Mesendoderm (in vitro differentiated cells): ENCODE results near the gene OR6M1.

Source experiments
- DNase-seq: peaks from one replicate; pipeline ENCODE4 v3.0.0; 2013
- H2AK5ac ChIP-seq: 2 replicates; pipeline ENCODE4 v1.6.1; 2013; ENCODE audit warnings: low read length, inconsistent platforms
- H2BK120ac ChIP-seq: 2 replicates; pipeline ENCODE4 v1.6.1; 2013; ENCODE audit warnings: low read depth, mild to moderate bottlenecking, low read length, moderate library complexity, mixed read lengths
- H2BK15ac ChIP-seq: replicated peaks from 2 replicates; pipeline ENCODE4 v1.6.1; 2013; ENCODE audit warnings: low read depth, mild to moderate bottlenecking, moderate library complexity
- H2BK5ac ChIP-seq: 2 replicates; pipeline ENCODE4 v1.6.1; 2013; ENCODE audit warnings: low read length, inconsistent platforms
- H3K18ac ChIP-seq: 2 replicates; pipeline ENCODE4 v1.6.1; 2013; ENCODE audit warnings: mild to moderate bottlenecking, low read length, mixed read lengths
- H3K23ac ChIP-seq: one replicate; pipeline ENCODE4 v1.6.1; 2013; ENCODE audit warnings: low read length
- H3K27ac ChIP-seq: 2 replicates; pipeline ENCODE4 v1.5.1; 2013; ENCODE audit warnings: low read depth, mild to moderate bottlenecking, inconsistent platforms, low read length, moderate library complexity
- H3K27me3 ChIP-seq: 2 replicates; pipeline ENCODE4 v1.6.1; 2013; ENCODE audit warnings: low read length, control low read depth, mild to moderate bottlenecking, inconsistent platforms; ENCODE audit not compliant: insufficient read depth, poor library complexity
- H3K36me3 ChIP-seq: 2 replicates; pipeline ENCODE4 v1.6.1; 2013; ENCODE audit warnings: low read length, inconsistent platforms; ENCODE audit not compliant: control insufficient read depth, insufficient read depth
- H3K4ac ChIP-seq: one replicate; pipeline ENCODE4 v1.6.1; 2013; ENCODE audit warnings: low read depth, mild to moderate bottlenecking, low read length, moderate library complexity
- H3K4me1 ChIP-seq: 2 replicates; pipeline ENCODE4 v1.6.1; 2013; ENCODE audit warnings: low read depth, low read length, inconsistent platforms; ENCODE audit not compliant: control insufficient read depth
- H3K4me2 ChIP-seq: 2 replicates; pipeline ENCODE4 v1.6.1; 2013; ENCODE audit warnings: low read length
- H3K4me3 ChIP-seq: 2 replicates; pipeline ENCODE4 v1.5.1; 2013; ENCODE audit warnings: mild to moderate bottlenecking, low read length
- H3K56ac ChIP-seq: one replicate; pipeline ENCODE4 v1.6.1; 2013; ENCODE audit warnings: low read length
- H3K79me1 ChIP-seq: 2 replicates; pipeline ENCODE4 v1.6.1; 2013; ENCODE audit warnings: low read length, inconsistent platforms
- H3K79me2 ChIP-seq: 2 replicates; pipeline ENCODE4 v1.6.1; 2013; ENCODE audit warnings: mild to moderate bottlenecking, low read length; ENCODE audit not compliant: control insufficient read depth, insufficient read depth
- H3K9ac ChIP-seq: 2 replicates; pipeline ENCODE4 v1.6.1; 2013; ENCODE audit warnings: low read length, inconsistent platforms
- H4K5ac ChIP-seq: one replicate; pipeline ENCODE4 v1.6.1; 2013; ENCODE audit warnings: low read length
- H4K8ac ChIP-seq: one replicate; pipeline ENCODE4 v1.6.1; 2013; ENCODE audit warnings: low read depth, mild to moderate bottlenecking, control low read depth, low read length, moderate library complexity
- WGBS: extraction: QIAGEN DNeasy Blood & Tissue Kit; methylation state at CpG from one replicate; pipeline ENCODE4 v1.1.7; 2013; ENCODE audit warnings: low lambda C conversion rate, missing lambda C conversion rate; ENCODE audit not compliant: insufficient coverage; ENCODE audit errors: extremely low coverage; 5-methylcytosine and 5-hydroxymethylcytosine counted together

Gene OR6M1

GRCh38 chr11:123815122-123815521 lies 9.0 kb upstream of the OR6M1 start:
- Histone ChIP-seq H2AK5ac (no peak overlapping the region), H3K4me2 (no peak overlapping the region), H3K27ac (no peak overlapping the region), H3K56ac (no peak overlapping the region), H3K4me1 (no peaks in the 10 kb centered on the region), H3K79me2 (no peaks in the 10 kb centered on the region), H3K18ac (no peak overlapping the region), H3K79me1 (no peaks in the 10 kb centered on the region), H3K36me3 (no peaks in the 10 kb centered on the region), H3K9ac (no peak overlapping the region), H3K4me3 (no peak overlapping the region), H2BK5ac (no peak overlapping the region), H3K23ac (no peak overlapping the region), H4K5ac (no peak overlapping the region), H4K8ac (no peak overlapping the region), H2BK15ac (peak overlapping the region; percentile 57), H3K4ac (no peak overlapping the region), H3K27me3 (no peaks in the 10 kb centered on the region), H2BK120ac (no peak overlapping the region)
- WGBS, result no CpG with 5 or more reads among the region's 5 CpGs
- no peak for DNase-seq

GRCh38 chr11:123801765-123802164 lies 4.4 kb downstream of the OR6M1 start:
- H2BK120ac ChIP-seq, result no peak overlapping the region
- no peak overlapping the region for H4K8ac ChIP-seq
- H3K23ac ChIP-seq, result no peak overlapping the region
- no peak overlapping the region for H2AK5ac ChIP-seq
- H2BK15ac ChIP-seq, result no peak overlapping the region
- no peak overlapping the region for H3K9ac ChIP-seq
- H3K79me1 ChIP-seq, result no peaks in the 10 kb centered on the region
- H3K4me3 ChIP-seq, result no peak overlapping the region
- DNase-seq, result no peak
- no CpG with 5 or more reads among the region's 1 CpG for WGBS
- H3K79me2 ChIP-seq, result no peaks in the 10 kb centered on the region
- no peak overlapping the region for H3K56ac ChIP-seq
- no peak overlapping the region for H3K4me2 ChIP-seq
- H3K4ac ChIP-seq, result peak overlapping the region; percentile 16
- no peak overlapping the region for H3K27ac ChIP-seq
- no peaks in the 10 kb centered on the region for H3K27me3 ChIP-seq
- no peak overlapping the region for H4K5ac ChIP-seq
- peaks cover 7% of the 10 kb centered on the region for H3K4me1 ChIP-seq
- no peak overlapping the region for H3K18ac ChIP-seq
- no peak overlapping the region for H2BK5ac ChIP-seq
- no peaks in the 10 kb centered on the region for H3K36me3 ChIP-seq

- H3K79me1 ChIP-seq, result no peaks in the 10 kb centered on the region
- H4K5ac ChIP-seq, result no peak overlapping the region
- H2BK15ac ChIP-seq, result no peak overlapping the region
- H3K4me2 ChIP-seq, result no peak overlapping the region
- peaks cover 7% of the 10 kb centered on the region for H3K4me1 ChIP-seq
- H3K23ac ChIP-seq, result no peak overlapping the region
- no peaks in the 10 kb centered on the region for H3K27me3 ChIP-seq
- H2AK5ac ChIP-seq, result no peak overlapping the region
- no peak overlapping the region for H3K27ac ChIP-seq
- H4K8ac ChIP-seq, result no peak overlapping the region
- H3K4me3 ChIP-seq, result no peak overlapping the region
- no peak overlapping the region for H3K9ac ChIP-seq
- no peak for DNase-seq
- no peak overlapping the region for H2BK5ac ChIP-seq
- no peaks in the 10 kb centered on the region for H3K36me3 ChIP-seq
- no peak overlapping the region for H3K18ac ChIP-seq
- H2BK120ac ChIP-seq, result no peak overlapping the region
- no CpG with 5 or more reads among the region's 3 CpGs for WGBS
- H3K56ac ChIP-seq, result no peak overlapping the region
- no peaks in the 10 kb centered on the region for H3K79me2 ChIP-seq
- no peak overlapping the region for H3K4ac ChIP-seq
Observed at GRCh38 chr11:123800036-123800435, 6.1 kb downstream of the OR6M1 start.

DNA sequence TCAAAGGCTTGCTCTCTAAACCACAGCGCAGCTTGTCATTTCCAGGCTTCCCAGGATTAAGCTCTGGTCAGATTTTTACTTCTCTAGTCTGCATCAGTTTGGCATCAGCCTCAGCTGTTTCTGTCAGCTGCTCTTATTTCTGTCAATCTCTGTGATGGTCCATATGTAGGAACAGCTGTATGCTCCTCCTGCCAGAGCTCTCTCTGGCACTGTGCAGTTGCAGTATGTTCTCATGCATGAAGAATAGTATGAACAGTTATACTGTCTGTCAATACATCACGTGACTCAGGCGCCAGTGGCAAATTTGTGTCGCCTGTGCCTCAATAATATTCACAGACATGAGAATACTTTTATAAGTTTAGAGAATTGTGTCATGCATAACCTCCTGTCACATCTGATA lies 6.7 kb downstream of the OR6M1 start:
- no peak overlapping the region for H4K8ac ChIP-seq
- no peaks in the 10 kb centered on the region for H3K79me1 ChIP-seq
- H2AK5ac ChIP-seq, result no peak overlapping the region
- H3K4me2 ChIP-seq, result no peak overlapping the region
- H3K4me3 ChIP-seq, result no peak overlapping the region
- no peak overlapping the region for H2BK120ac ChIP-seq
- no peaks in the 10 kb centered on the region for H3K36me3 ChIP-seq
- H3K4ac ChIP-seq, result peak overlapping the region; percentile 86
- H3K27ac ChIP-seq, result no peak overlapping the region
- H4K5ac ChIP-seq, result no peak overlapping the region
- no peak overlapping the region for H3K23ac ChIP-seq
- no peak overlapping the region for H3K9ac ChIP-seq
- no peaks in the 10 kb centered on the region for H3K79me2 ChIP-seq
- H3K4me1 ChIP-seq, result peaks cover 7% of the 10 kb centered on the region
- no peaks in the 10 kb centered on the region for H3K27me3 ChIP-seq
- no peak overlapping the region for H3K18ac ChIP-seq
- no peak overlapping the region for H3K56ac ChIP-seq
- no CpG with 5 or more reads among the region's 4 CpGs for WGBS
- no peak overlapping the region for H2BK15ac ChIP-seq
- no peak for DNase-seq
- H2BK5ac ChIP-seq, result no peak overlapping the region

DNA sequence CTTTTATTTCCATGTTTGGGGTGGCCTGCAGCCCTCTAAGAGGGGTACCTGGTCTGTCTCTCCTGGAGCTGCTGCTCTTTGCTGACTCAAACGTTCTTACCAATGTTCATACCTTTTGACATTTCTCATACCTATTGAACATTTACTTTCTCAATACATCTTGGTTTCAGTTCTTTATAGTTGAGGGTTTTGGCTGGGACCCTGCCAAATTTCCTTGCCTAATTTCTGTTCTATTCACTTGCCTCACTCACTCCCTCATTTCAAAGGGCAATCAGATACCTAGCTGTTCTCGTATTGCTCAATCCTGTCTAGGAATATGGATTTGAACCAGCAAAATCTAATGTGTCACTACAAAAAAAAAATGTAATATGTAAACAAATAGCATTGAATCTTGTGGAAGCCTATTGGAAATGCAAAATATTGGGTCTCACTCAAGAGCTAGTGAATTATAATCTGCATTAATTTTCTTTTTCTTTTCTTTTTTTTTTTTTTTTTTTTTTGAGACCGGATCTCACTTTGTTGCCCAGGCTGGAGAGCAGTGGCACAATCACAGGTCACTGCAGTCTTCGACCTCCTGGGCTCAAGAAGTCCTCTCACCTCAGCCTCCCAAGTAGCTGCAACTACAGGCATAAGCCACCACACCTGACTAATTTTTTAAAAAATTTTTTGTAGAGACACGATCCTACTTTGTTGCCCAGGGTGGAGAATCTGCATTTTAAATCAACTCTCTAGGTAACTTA lies 7.5 kb downstream of the OR6M1 start:
- H3K79me1 ChIP-seq, result no peaks in the 10 kb centered on the region
- H3K36me3 ChIP-seq, result no peaks in the 10 kb centered on the region
- no peak overlapping the region for H3K27ac ChIP-seq
- H4K8ac ChIP-seq, result no peak overlapping the region
- H4K5ac ChIP-seq, result no peak overlapping the region
- H2BK120ac ChIP-seq, result no peak overlapping the region
- peak overlapping the region; percentile 36 for H3K4ac ChIP-seq
- no peaks in the 10 kb centered on the region for H3K79me2 ChIP-seq
- DNase-seq, result no peak
- WGBS, result no CpG with 5 or more reads among the region's 5 CpGs
- H3K23ac ChIP-seq, result no peak overlapping the region
- no peak overlapping the region for H3K9ac ChIP-seq
- no peak overlapping the region for H2BK15ac ChIP-seq
- peak overlapping the region; percentile 51 for H3K56ac ChIP-seq
- H2AK5ac ChIP-seq, result no peak overlapping the region
- H3K18ac ChIP-seq, result peak overlapping the region; percentile 75
- no peaks in the 10 kb centered on the region for H3K27me3 ChIP-seq
- peaks cover 7% of the 10 kb centered on the region for H3K4me1 ChIP-seq
- no peak overlapping the region for H3K4me2 ChIP-seq
- no peak overlapping the region for H2BK5ac ChIP-seq
- H3K4me3 ChIP-seq, result no peak overlapping the region

GRCh38 chr11:123798079-123798478 lies 8.1 kb downstream of the OR6M1 start:
- H2BK5ac ChIP-seq, result peak overlapping the region; percentile 86
- H3K4ac ChIP-seq, result no peak overlapping the region
- H4K8ac ChIP-seq, result no peak overlapping the region
- H3K4me2 ChIP-seq, result no peak overlapping the region
- H3K4me1 ChIP-seq, result peaks cover 7% of the 10 kb centered on the region
- H3K23ac ChIP-seq, result no peak overlapping the region
- no peaks in the 10 kb centered on the region for H3K79me2 ChIP-seq
- no CpG with 5 or more reads among the region's 4 CpGs for WGBS
- H2BK120ac ChIP-seq, result no peak overlapping the region
- no peaks in the 10 kb centered on the region for H3K36me3 ChIP-seq
- H3K27ac ChIP-seq, result no peak overlapping the region
- peak overlapping the region; percentile 28 for H3K9ac ChIP-seq
- peak overlapping the region; percentile 8 for H3K18ac ChIP-seq
- H3K56ac ChIP-seq, result peak overlapping the region; percentile 79
- H4K5ac ChIP-seq, result peak overlapping the region; percentile 63
- no peak overlapping the region for H2BK15ac ChIP-seq
- no peak overlapping the region for H3K4me3 ChIP-seq
- no peaks in the 10 kb centered on the region for H3K27me3 ChIP-seq
- no peaks in the 10 kb centered on the region for H3K79me1 ChIP-seq
- no peak overlapping the region for H2AK5ac ChIP-seq
- DNase-seq, result no peak
